HCT116 (cell line): ENCODE measurements around the gene STOX2.
"Not testable (repeated sequence)": the region's sequence is repeated elsewhere in the genome, so short reads cannot be mapped to it uniquely, and the experiment has no call there.

Source experiments
- POLR2A ChIP-seq: IDR thresholded peaks from 2 replicates; pipeline ENCODE4 v1.7.0; 2011; ENCODE audit warnings: borderline replicate concordance; ENCODE audit not compliant: insufficient read depth, insufficient read length; ENCODE audit errors: extremely low read depth
- POLR2AphosphoS5 ChIP-seq: IDR thresholded peaks from 2 replicates; pipeline ENCODE4 v1.6.1; 2011; ENCODE audit warnings: mild to moderate bottlenecking, low read depth, low read length, moderate library complexity
- TCF7L2 ChIP-seq: IDR thresholded peaks from 2 replicates; pipeline ENCODE4 v1.7.0; 2011; ENCODE audit warnings: borderline replicate concordance, inconsistent platforms; ENCODE audit not compliant: insufficient read depth, insufficient read length; ENCODE audit errors: extremely low read depth
- ZFX ChIP-seq: fragments of 450-650 bp; IDR thresholded peaks from 2 replicates; pipeline ENCODE4 v1.6.1; 2017
- TF ChIP-seq, protein P1 (sequence below), 3 experiments: fragments of 200-600 bp in 1 of 3; sonication (generic) in 1 of 3; IDR thresholded peaks in 2 of 3; conservative IDR thresholded peaks in 1 of 3; 2 replicates each; pipeline ENCODE4 v1.5.1; 2012 to 2017; ENCODE audit warnings: low read depth in 2 of 3, low read length in 2 of 3, antibody characterized with exemption in 1 of 3, borderline replicate concordance in 1 of 3, control low read depth in 1 of 3, mild to moderate bottlenecking in 1 of 3, mixed read lengths in 1 of 3, mixed run types in 1 of 3, moderate library complexity in 1 of 3; ENCODE audit not compliant: insufficient read depth in 1 of 3

DNA sequence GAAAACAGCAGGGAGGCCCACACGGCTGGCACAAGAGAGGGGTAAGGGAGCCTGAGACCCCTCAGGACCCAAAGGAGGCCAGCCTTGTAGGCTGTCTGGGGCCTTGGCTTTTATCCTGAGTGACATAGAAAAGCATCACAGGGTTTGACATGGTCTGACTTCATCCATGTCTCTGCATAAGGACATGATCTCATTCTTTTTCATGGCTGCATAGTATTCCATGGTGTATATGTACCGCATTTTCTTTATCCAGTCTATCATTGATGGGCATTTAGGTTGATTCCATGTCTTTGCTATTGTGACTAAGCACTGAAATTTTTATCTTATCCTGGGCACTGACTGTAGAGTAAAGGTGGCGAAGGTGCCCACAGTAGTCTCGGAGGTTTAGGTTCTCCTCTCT is 146.2 kb downstream of the STOX2 start:
- TF ChIP-seq, protein P1, sequence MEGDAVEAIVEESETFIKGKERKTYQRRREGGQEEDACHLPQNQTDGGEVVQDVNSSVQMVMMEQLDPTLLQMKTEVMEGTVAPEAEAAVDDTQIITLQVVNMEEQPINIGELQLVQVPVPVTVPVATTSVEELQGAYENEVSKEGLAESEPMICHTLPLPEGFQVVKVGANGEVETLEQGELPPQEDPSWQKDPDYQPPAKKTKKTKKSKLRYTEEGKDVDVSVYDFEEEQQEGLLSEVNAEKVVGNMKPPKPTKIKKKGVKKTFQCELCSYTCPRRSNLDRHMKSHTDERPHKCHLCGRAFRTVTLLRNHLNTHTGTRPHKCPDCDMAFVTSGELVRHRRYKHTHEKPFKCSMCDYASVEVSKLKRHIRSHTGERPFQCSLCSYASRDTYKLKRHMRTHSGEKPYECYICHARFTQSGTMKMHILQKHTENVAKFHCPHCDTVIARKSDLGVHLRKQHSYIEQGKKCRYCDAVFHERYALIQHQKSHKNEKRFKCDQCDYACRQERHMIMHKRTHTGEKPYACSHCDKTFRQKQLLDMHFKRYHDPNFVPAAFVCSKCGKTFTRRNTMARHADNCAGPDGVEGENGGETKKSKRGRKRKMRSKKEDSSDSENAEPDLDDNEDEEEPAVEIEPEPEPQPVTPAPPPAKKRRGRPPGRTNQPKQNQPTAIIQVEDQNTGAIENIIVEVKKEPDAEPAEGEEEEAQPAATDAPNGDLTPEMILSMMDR (IDR thresholded peaks at IDR 0.05 in 2 of 3, conservative IDR thresholded peaks at IDR 0.05 in 1 of 3; ENCODE audit: borderline replicate concordance in 1 of 3, insufficient read depth in 1 of 3, low read depth in 2 of 3, low read length in 2 of 3) = not testable (repeated sequence)
- not testable (repeated sequence) for TF ChIP-seq POLR2AphosphoS5, TCF7L2, ZFX, POLR2A
